ENCODE results near the gene ZNF614. TPM values are rescaled to one million over a fixed set of nuclear protein-coding genes. Genes with fewer than 3 reads are reported as not detected.

ZNF614 gene
- total and polyA plus RNA-seq, 9 of the 15 experiments (the other 6 are each of a cell fraction or from before 2014, with no cell fraction given), result 4.9 to 16.3 (median 11.4) TPM

GRCh38 chr19:52028027-52028779, at the start of gene ZNF614 (continued):
- TF ChIP-seq AFF4 (CRISPR knock-in tag; IDR thresholded peaks at IDR 0.05), result peak; percentile 90
- no peak for TF ChIP-seq ZNF398 (CRISPR knock-in tag; IDR thresholded peaks at IDR 0.05)
- peak; percentile 51; the same call in 1 of the 2 replicates for TF ChIP-seq TRIM28 (IDR thresholded peaks at IDR 0.05)
- TF ChIP-seq DEAF1 (CRISPR knock-in tag; IDR thresholded peaks at IDR 0.05), result no peak
- no peak for TF ChIP-seq ILF3 (IDR thresholded peaks at IDR 0.05; ENCODE audit: borderline replicate concordance)
- TF ChIP-seq CHD1 (IDR thresholded peaks at IDR 0.05; ENCODE audit: low read length), result no peak
- no peak for TF ChIP-seq ZNF695 (CRISPR knock-in tag; IDR thresholded peaks at IDR 0.05)
- peak; percentile 18; the same call in 1 of the 2 replicates for TF ChIP-seq ATF3 (IDR thresholded peaks at IDR 0.05)
- no peak for TF ChIP-seq ATF3 (CRISPR knock-in tag; conservative IDR thresholded peaks at IDR 0.05)
- no peak for TF ChIP-seq NR4A1 (CRISPR knock-in tag; IDR thresholded peaks at IDR 0.05)
- TF ChIP-seq NR4A1 (tag; IDR thresholded peaks at IDR 0.05), result peak; percentile 68; the same call in 1 of the 2 replicates
- TF ChIP-seq DMBX1 (CRISPR knock-in tag; IDR thresholded peaks at IDR 0.05; ENCODE audit: borderline replicate concordance), result peak; percentile 88
- TF ChIP-seq BRF2 (IDR thresholded peaks at IDR 0.05; ENCODE audit: borderline replicate concordance, insufficient read depth, insufficient read length), result no peak
- TF ChIP-seq ZNF12 (CRISPR knock-in tag; IDR thresholded peaks at IDR 0.05), result no peak; the same call in 1 of the 2 replicates
- TF ChIP-seq KLF13 (tag; IDR thresholded peaks at IDR 0.05; ENCODE audit: borderline replicate concordance, low read depth), result no peak
- peak; percentile 68 for TF ChIP-seq POLR2AphosphoS5 (IDR thresholded peaks at IDR 0.05; ENCODE audit: control insufficient read depth, insufficient read depth, low read depth, low read length)
- no peak for TF ChIP-seq EHMT2 (IDR thresholded peaks at IDR 0.05)
- peak; percentile 50 for TF ChIP-seq MEIS2 (IDR thresholded peaks at IDR 0.05; ENCODE audit: partially characterized antibody)

All from K562 (cell line).